Left lung (tissue), 10 donors: ENCODE data around the gene OSBP2. TPM values are rescaled to one million over a fixed set of nuclear protein-coding genes. Genes with fewer than 3 reads are reported as not detected.

ENCODE experiments used
- ATAC-seq: fragments of 200-7000 bp; cut with Tn5 transposase; one replicate; pipeline ENCODE4 v1.9.1; 2020; ENCODE audit warnings: moderate library complexity
- DNase-seq, 4 donors: peaks; one replicate each; pipeline ENCODE4 v3.0.0-alpha.2; 2013 to 2020
- H3K27ac ChIP-seq, 2 donors: fragments of 200-600 bp; sonication (generic) in 1 of 2; one replicate each; pipeline versions ENCODE4 v1.5.0 to v1.8.0; 2020 to 2021
- H3K27me3 ChIP-seq, 2 donors: fragments of 200-600 bp; sonication (generic) in 1 of 2; one replicate each; pipeline versions ENCODE4 v1.5.0 to v1.8.0; 2020 to 2021
- H3K36me3 ChIP-seq, 2 donors: fragments of 200-600 bp; sonication (generic) in 1 of 2; one replicate each; pipeline versions ENCODE4 v1.5.0 to v1.8.0; 2020 to 2021
- H3K4me1 ChIP-seq, 2 donors: fragments of 200-600 bp; one replicate each; pipeline ENCODE4 v1.8.0; 2021
- H3K4me3 ChIP-seq, 2 donors: fragments of 200-600 bp; sonication (generic) in 1 of 2; one replicate each; pipeline versions ENCODE4 v1.5.0 to v1.8.0; 2020 to 2021; ENCODE audit warnings: mild to moderate bottlenecking in 1 of 2
- H3K9me3 ChIP-seq, 2 donors: fragments of 200-600 bp; sonication (generic) in 1 of 2; one replicate each; pipeline versions ENCODE4 v1.5.0 to v1.8.0; 2020 to 2021
- CTCF ChIP-seq, 2 donors: fragments of 200-600 bp; sonication (generic) in 1 of 2; IDR thresholded peaks; one replicate each; pipeline versions ENCODE4 v1.5.0 to v1.8.0; 2021; ENCODE audit warnings: antibody characterized with exemption in 2 of 2
- intact Hi-C, 2 donors: fragments of 100-400 bp; cut with DNase I; formaldehyde crosslinking; loops; one replicate each; pipeline versions ENCODE4 v1.11.2 to v1.14.2; 2022
- polyA plus RNA-seq, 6 donors: library from polyadenylated mRNA; unstranded; fragments of 120-200 nt; gene quantifications; one replicate each; pipeline ENCODE4 v1.2.1, GENCODE V29; 2013; ENCODE audit not compliant: insufficient read length in 6 of 6
- total RNA-seq, 2 donors: library from RNA; stranded (reverse); fragmentation: NEBNext Ultra II Directional; extraction: Animal tissue kit (Norgen Biotek cat#: 25700); gene quantifications; one replicate each; pipeline ENCODE4 v1.2.1, GENCODE V29; 2021
- donor health status: DM: no; HTN: yes; CAD: no.
- donor health status: DM: no; HTN: no; CAD: no.

OSBP2 gene
- total and polyA plus RNA-seq, 8 donors, result 4.0 to 21.0 (median 15.8) TPM

- DNase-seq, result no peak
- H3K9me3 ChIP-seq, result no peaks in the 10 kb centered on the region
- no peak for ATAC-seq
- no peak for TF ChIP-seq CTCF (IDR thresholded peaks at IDR 0.05)
- H3K27ac ChIP-seq, result no peak overlapping the region
- H3K4me1 ChIP-seq, result no peaks in the 10 kb centered on the region
- no peak overlapping the region for H3K4me3 ChIP-seq
- intact Hi-C loops, result no loop called here
- H3K36me3 ChIP-seq, result no peaks in the 10 kb centered on the region
- peaks cover 0 to 6% of the 10 kb centered on the region in 2 donors for H3K27me3 ChIP-seq
Measured at GRCh38 chr22:30810105-30810504, 115.4 kb downstream of the OSBP2 start.

GRCh38 chr22:30813936-30814335 is 119.3 kb downstream of the OSBP2 start:
- no peak for TF ChIP-seq CTCF (IDR thresholded peaks at IDR 0.05)
- peaks cover 0 to 4% of the 10 kb centered on the region in 2 donors for H3K27me3 ChIP-seq
- intact Hi-C loops, result no loop called here
- no peaks in the 10 kb centered on the region for H3K9me3 ChIP-seq
- H3K4me3 ChIP-seq, result no peak overlapping the region
- no peak overlapping the region for H3K27ac ChIP-seq
- H3K36me3 ChIP-seq, result no peaks in the 10 kb centered on the region
- ATAC-seq (no peak), DNase-seq (no peak)
- H3K4me1 ChIP-seq, result no peaks in the 10 kb centered on the region

GRCh38 chr22:30816413-30816812 is 121.7 kb downstream of the OSBP2 start:
- no peaks in the 10 kb centered on the region for H3K4me1 ChIP-seq
- no peaks in the 10 kb centered on the region for H3K9me3 ChIP-seq
- no peak for DNase-seq
- intact Hi-C loops, result no loop called here
- H3K36me3 ChIP-seq, result no peaks in the 10 kb centered on the region
- no peak for ATAC-seq
- TF ChIP-seq CTCF (IDR thresholded peaks at IDR 0.05), result no peak
- peaks cover 2 to 26% of the 10 kb centered on the region in 2 donors for H3K27me3 ChIP-seq
- no peak overlapping the region for H3K27ac ChIP-seq
- H3K4me3 ChIP-seq, result no peak overlapping the region

- H3K27me3 ChIP-seq, result peaks cover 20 to 70% of the 10 kb centered on the region in 2 donors
- H3K36me3 ChIP-seq, result no peaks in the 10 kb centered on the region
- TF ChIP-seq CTCF (IDR thresholded peaks at IDR 0.05), result no peak
Measured at GRCh38 chr22:30821381-30821780, 126.7 kb downstream of the OSBP2 start.

GRCh38 chr22:30821863-30822215 is 127.2 kb downstream of the OSBP2 start:
- peaks cover 0 to 11% of the 10 kb centered on the region in 2 donors for H3K4me1 ChIP-seq
- H3K27ac ChIP-seq, result no peak overlapping the region
- no peak for ATAC-seq
- H3K36me3 ChIP-seq, result no peaks in the 10 kb centered on the region
- H3K9me3 ChIP-seq, result no peaks in the 10 kb centered on the region
- no peak for DNase-seq
- TF ChIP-seq CTCF (IDR thresholded peaks at IDR 0.05), result no peak
- peaks cover 20 to 70% of the 10 kb centered on the region in 2 donors for H3K27me3 ChIP-seq
- intact Hi-C loops, result no loop called here
- H3K4me3 ChIP-seq, result no peak overlapping the region

More at GRCh38 chr22:30821381-30821780, 126.7 kb downstream of the OSBP2 start:
- no peak for ATAC-seq
- intact Hi-C loops, result no loop called here
- H3K27ac ChIP-seq, result no peak overlapping the region
- peaks cover 0 to 11% of the 10 kb centered on the region in 2 donors for H3K4me1 ChIP-seq
- H3K9me3 ChIP-seq, result no peaks in the 10 kb centered on the region
- no peak overlapping the region for H3K4me3 ChIP-seq
- DNase-seq, result no peak
